ENCODE results near the gene OXCT1.

DNA sequence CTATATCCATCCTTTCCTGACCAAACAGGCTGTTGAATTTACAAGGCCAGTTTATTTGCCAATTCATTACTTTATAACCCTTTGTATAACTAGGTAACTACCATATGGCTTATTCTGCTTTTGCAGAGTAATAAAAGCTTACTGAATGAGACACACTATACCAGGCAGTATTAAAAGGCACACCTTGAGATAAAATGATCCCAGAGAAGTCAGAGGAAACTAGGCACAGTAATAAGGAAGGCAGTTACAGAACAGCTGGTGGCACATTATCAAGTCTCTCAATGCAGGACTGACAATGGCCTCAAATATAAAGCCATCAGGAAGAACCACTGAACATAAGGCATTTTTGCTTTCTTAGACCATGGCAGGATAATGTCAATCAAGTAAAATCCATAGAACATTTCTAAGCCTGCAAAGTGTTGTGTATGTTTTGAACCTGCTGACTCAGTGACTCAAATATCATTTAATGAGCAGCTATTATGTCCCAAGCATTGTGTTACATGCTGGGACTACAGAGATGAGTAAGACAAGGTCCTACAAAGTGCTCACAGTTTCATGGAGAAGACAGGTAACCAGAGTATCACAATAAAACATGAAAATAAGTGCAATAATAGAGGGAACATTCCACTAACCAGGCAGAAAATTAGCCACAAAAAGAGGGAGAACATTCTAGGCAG, 52.5 kb downstream of the OXCT1 start:
- TF ChIP-seq, protein P1, sequence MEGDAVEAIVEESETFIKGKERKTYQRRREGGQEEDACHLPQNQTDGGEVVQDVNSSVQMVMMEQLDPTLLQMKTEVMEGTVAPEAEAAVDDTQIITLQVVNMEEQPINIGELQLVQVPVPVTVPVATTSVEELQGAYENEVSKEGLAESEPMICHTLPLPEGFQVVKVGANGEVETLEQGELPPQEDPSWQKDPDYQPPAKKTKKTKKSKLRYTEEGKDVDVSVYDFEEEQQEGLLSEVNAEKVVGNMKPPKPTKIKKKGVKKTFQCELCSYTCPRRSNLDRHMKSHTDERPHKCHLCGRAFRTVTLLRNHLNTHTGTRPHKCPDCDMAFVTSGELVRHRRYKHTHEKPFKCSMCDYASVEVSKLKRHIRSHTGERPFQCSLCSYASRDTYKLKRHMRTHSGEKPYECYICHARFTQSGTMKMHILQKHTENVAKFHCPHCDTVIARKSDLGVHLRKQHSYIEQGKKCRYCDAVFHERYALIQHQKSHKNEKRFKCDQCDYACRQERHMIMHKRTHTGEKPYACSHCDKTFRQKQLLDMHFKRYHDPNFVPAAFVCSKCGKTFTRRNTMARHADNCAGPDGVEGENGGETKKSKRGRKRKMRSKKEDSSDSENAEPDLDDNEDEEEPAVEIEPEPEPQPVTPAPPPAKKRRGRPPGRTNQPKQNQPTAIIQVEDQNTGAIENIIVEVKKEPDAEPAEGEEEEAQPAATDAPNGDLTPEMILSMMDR (IDR thresholded peaks at IDR 0.05; ENCODE audit: control extremely low read depth in 1 of 3, insufficient read depth in 1 of 3, low read depth in 1 of 3, low read length in 3 of 3) = no peak
- no peak for TF ChIP-seq JUND (IDR thresholded peaks at IDR 0.05; ENCODE audit: low read length)
- TF ChIP-seq CEBPB (IDR thresholded peaks at IDR 0.05; ENCODE audit: low read depth, low read length) = no peak
- TF ChIP-seq, protein P2, sequence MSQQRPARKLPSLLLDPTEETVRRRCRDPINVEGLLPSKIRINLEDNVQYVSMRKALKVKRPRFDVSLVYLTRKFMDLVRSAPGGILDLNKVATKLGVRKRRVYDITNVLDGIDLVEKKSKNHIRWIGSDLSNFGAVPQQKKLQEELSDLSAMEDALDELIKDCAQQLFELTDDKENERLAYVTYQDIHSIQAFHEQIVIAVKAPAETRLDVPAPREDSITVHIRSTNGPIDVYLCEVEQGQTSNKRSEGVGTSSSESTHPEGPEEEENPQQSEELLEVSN (IDR thresholded peaks at IDR 0.05) = no peak
- no peak for TF ChIP-seq NRF1 (IDR thresholded peaks at IDR 0.05; ENCODE audit: low read depth, low read length)
- no peak for TF ChIP-seq POLR2A (IDR thresholded peaks at IDR 0.05; ENCODE audit: control extremely low read depth in 1 of 2, low read depth in 2 of 2, low read length in 2 of 2)
- TF ChIP-seq, protein P3, sequence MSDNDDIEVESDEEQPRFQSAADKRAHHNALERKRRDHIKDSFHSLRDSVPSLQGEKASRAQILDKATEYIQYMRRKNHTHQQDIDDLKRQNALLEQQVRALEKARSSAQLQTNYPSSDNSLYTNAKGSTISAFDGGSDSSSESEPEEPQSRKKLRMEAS (IDR thresholded peaks at IDR 0.05) = no peak
- TF ChIP-seq SP2 (IDR thresholded peaks at IDR 0.05; ENCODE audit: low read length) = no peak
- TF ChIP-seq RNF2 (IDR thresholded peaks at IDR 0.05; ENCODE audit: borderline replicate concordance, low read depth, low read length, missing control alignments, poor library complexity, severe bottlenecking) = no peak
- no peak for TF ChIP-seq EZH2 (IDR thresholded peaks at IDR 0.05; ENCODE audit: low read depth, low read length, severe bottlenecking)
- no peak for TF ChIP-seq PHF8 (conservative IDR thresholded peaks at IDR 0.05; ENCODE audit: low read depth, low read length)
- no peak for TF ChIP-seq POLR2AphosphoS5 (IDR thresholded peaks at IDR 0.05; ENCODE audit: low read depth, low read length)
- no peak for TF ChIP-seq TEAD4 (IDR thresholded peaks at IDR 0.05; ENCODE audit: low read depth, low read length)

Data from H1 (cell line).